Gastrocnemius medialis (tissue), 4 donors: Measurements from ENCODE around the gene ABCF2. TPM values are rescaled to one million over a fixed set of nuclear protein-coding genes. Genes with fewer than 3 reads are reported as not detected.

Experiments
- ATAC-seq, 2 donors: fragments of 150-250 bp; one replicate each; pipeline ENCODE4 v1.9.1; 2016
- DNase-seq, 2 donors: peaks; one replicate each; pipeline ENCODE4 v3.0.0-alpha.2; 2019
- H3K27ac ChIP-seq, 4 donors: fragments of 200-600 bp; sonication (generic); 1 replicate in 1 of 4; 2 replicates in 3 of 4; pipeline ENCODE4 v1.5.1; 2016 to 2018; ENCODE audit warnings: mild to moderate bottlenecking in 2 of 4, moderate library complexity in 1 of 4
- H3K27me3 ChIP-seq, 3 donors: fragments of 200-600 bp; sonication (generic) in 2 of 3; 1 replicate in 1 of 3; 2 replicates in 2 of 3; pipeline versions ENCODE4 v1.5.1 to v1.6.0; 2016 to 2019; ENCODE audit warnings: mild to moderate bottlenecking in 1 of 3, moderate library complexity in 1 of 3
- H3K36me3 ChIP-seq, 2 donors: fragments of 200-600 bp; sonication (generic) in 1 of 2; one replicate each; pipeline ENCODE4 v1.5.1; 2017 to 2018
- H3K4me1 ChIP-seq, 2 donors: fragments of 200-600 bp; sonication (generic) in 1 of 2; one replicate each; pipeline ENCODE4 v1.5.1; 2016 to 2017; ENCODE audit warnings: mild to moderate bottlenecking in 2 of 2
- H3K4me3 ChIP-seq, 4 donors: fragments of 200-600 bp; sonication (generic) in 3 of 4; 1 replicate in 1 of 4; 2 replicates in 3 of 4; pipeline ENCODE4 v1.5.1; 2016 to 2019; ENCODE audit warnings: mild to moderate bottlenecking in 2 of 4
- H3K9me3 ChIP-seq, 3 donors: fragments of 200-600 bp; sonication (generic) in 2 of 3; 1 replicate in 1 of 3; 2 replicates in 2 of 3; pipeline ENCODE4 v1.5.1; 2016 to 2019
- POLR2A ChIP-seq, 2 donors: fragments of 450-650 bp; IDR thresholded peaks; one replicate each; pipeline ENCODE4 v1.6.1; 2017; ENCODE audit warnings: antibody characterized with exemption in 2 of 2, mild to moderate bottlenecking in 2 of 2, moderate library complexity in 2 of 2
- in situ Hi-C, 4 donors: fragments of 200-750 bp; cut with MboI; loops; one replicate each; pipeline versions ENCODE4 v1.15.0 to v1.8.0; 2017; ENCODE audit warnings: low sequenced_read_pairs in 4 of 4
- intact Hi-C: fragments of 100-400 bp; cut with DNase I; formaldehyde crosslinking; loops from one replicate; pipeline ENCODE4 v1.15.1; 2023; ENCODE audit warnings: low total_unique reads
- total RNA-seq, 4 donors: library from RNA; depleted of rRNA; stranded (reverse); fragments of >200 nt; gene quantifications; one replicate each; pipeline versions ENCODE4 v1.1.0 to v1.2.3, GENCODE V29; 2016
- TF ChIP-seq, protein P1 (sequence below), 5 experiments: fragments of 450-650 bp in 3 of 5; fragments of 200-600 bp in 2 of 5; sonication (generic) in 2 of 5; IDR thresholded peaks in 4 of 5; conservative IDR thresholded peaks in 1 of 5; 1 replicate in 4 of 5; 2 replicates in 1 of 5; pipeline ENCODE4 v1.5.1; 2016 to 2019; ENCODE audit warnings: antibody characterized with exemption in 5 of 5, mild to moderate bottlenecking in 3 of 5, moderate library complexity in 3 of 5

ABCF2 gene
- total RNA-seq, 4 donors from 2014 or later: 73.3 to 119 (median 96.3) TPM

DNA sequence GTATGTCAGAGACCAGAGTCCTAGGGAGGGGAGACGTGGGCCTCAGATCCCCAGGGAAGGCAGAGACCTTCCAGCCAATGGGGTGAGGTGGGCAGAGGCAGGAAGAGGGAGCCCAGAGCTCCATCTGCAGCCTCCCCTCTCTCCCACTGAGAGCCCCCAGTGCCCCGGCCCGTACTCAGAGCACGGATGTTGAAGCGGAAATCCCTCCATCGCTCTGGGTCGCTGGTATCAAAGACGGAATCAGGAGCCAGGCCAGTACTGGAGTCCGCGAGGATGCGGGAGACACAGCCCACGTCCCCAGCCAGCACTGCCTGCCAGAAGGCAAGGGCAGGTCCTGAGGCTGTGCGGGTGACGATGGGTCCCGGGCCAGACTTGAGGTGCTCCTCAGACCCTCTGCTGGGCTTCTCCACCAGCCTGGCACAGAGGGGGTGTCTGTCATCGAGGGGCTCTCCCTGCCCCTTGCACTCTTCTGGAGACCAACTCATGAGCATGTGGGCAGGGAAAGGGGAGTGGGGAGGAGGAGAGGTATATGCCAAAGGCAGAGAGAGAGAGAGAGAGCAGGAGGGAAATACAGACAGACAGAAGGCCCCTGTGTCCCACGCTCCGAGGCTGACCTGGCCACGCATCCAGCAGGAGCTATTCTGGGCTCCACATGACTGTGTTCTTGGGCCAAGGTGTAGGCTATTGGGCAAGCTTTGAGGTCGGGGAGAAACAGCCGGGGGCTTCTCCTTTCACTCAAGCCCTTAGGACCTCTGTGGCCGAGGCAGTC, 40.2 kb downstream of the ABCF2 start, which contains the start of gene ASB10:
Gene ASB10, minus strand, starts transcription at position 611 of the 769 bp plus-strand sequence. Its CDS starts 120 bp downstream, at position 491.
- ATAC-seq (peak; percentile 83 to 86), DNase-seq (peak; percentile 65 to 91)
- no peaks in the 10 kb centered on the region for H3K9me3 ChIP-seq
- TF ChIP-seq, protein P1, sequence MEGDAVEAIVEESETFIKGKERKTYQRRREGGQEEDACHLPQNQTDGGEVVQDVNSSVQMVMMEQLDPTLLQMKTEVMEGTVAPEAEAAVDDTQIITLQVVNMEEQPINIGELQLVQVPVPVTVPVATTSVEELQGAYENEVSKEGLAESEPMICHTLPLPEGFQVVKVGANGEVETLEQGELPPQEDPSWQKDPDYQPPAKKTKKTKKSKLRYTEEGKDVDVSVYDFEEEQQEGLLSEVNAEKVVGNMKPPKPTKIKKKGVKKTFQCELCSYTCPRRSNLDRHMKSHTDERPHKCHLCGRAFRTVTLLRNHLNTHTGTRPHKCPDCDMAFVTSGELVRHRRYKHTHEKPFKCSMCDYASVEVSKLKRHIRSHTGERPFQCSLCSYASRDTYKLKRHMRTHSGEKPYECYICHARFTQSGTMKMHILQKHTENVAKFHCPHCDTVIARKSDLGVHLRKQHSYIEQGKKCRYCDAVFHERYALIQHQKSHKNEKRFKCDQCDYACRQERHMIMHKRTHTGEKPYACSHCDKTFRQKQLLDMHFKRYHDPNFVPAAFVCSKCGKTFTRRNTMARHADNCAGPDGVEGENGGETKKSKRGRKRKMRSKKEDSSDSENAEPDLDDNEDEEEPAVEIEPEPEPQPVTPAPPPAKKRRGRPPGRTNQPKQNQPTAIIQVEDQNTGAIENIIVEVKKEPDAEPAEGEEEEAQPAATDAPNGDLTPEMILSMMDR (IDR thresholded peaks at IDR 0.05 in 4 of 5, conservative IDR thresholded peaks at IDR 0.05 in 1 of 5): no peak
- peak; percentile 71 to 72 for TF ChIP-seq POLR2A (IDR thresholded peaks at IDR 0.05)
- peak within 1 kb of the TSS; percentile 91 to 100 (median 99) for H3K27ac ChIP-seq
- in situ Hi-C loops (no loop called here), intact Hi-C loops (loop anchor here (1.0 to 5.0 kb wide), 4 partner anchors 40 to 160 kb away; partner anchors contain the start of genes ABCB8, ABCF2, FASTK and TMUB1)
- no peaks in the 10 kb centered on the region for H3K27me3 ChIP-seq
- peaks cover 37 to 39% of the 10 kb centered on the region in 2 donors for H3K4me1 ChIP-seq
- H3K4me3 ChIP-seq: peak within 1 kb of the TSS; percentile 57 to 62 (median 60)
- no peaks in the 10 kb centered on the region for H3K36me3 ChIP-seq

- peak overlapping the region; percentile 57 to 62 (median 60) for H3K4me3 ChIP-seq
- in situ Hi-C loops (no loop called here), intact Hi-C loops (loop anchor here (1.0 to 5.0 kb wide), 4 partner anchors 41 to 159 kb away; partner anchors contain the start of genes ABCB8, ABCF2, FASTK and TMUB1)
- H3K27ac ChIP-seq: peak overlapping the region; percentile 91 to 100 (median 99)
- no peaks in the 10 kb centered on the region for H3K27me3 ChIP-seq
- peak in 1 of 2 donors; percentile 55 for DNase-seq
- H3K9me3 ChIP-seq: no peaks in the 10 kb centered on the region
- peaks cover 32 to 41% of the 10 kb centered on the region in 2 donors for H3K4me1 ChIP-seq
- ATAC-seq: peak; percentile 28 to 33
- TF ChIP-seq, protein P1 (IDR thresholded peaks at IDR 0.05 in 4 of 5, conservative IDR thresholded peaks at IDR 0.05 in 1 of 5): peak in 2 of 5 experiments; percentile 12 to 40
- no peak for TF ChIP-seq POLR2A (IDR thresholded peaks at IDR 0.05)
- peaks cover 0 to 3% of the 10 kb centered on the region in 2 donors for H3K36me3 ChIP-seq
Measured at GRCh38 chr7:151185762-151186639, 41.0 kb downstream of the ABCF2 start.

GRCh38 chr7:151181011-151181431, 46.0 kb downstream of the ABCF2 start:
- Histone ChIP-seq H3K36me3 (peaks cover 0 to 10% of the 10 kb centered on the region in 2 donors), H3K9me3 (no peaks in the 10 kb centered on the region), H3K27me3 (no peaks in the 10 kb centered on the region), H3K4me1 (peaks cover 21 to 35% of the 10 kb centered on the region in 2 donors), H3K27ac (peak overlapping the region in 1 of 4 donors; percentile 38), H3K4me3 (no peak overlapping the region)
- intact Hi-C loops (no loop called here), in situ Hi-C loops (no loop called here)
- no peak for ATAC-seq
- peak in 1 of 2 donors; percentile 10 for DNase-seq
- TF ChIP-seq POLR2A (IDR thresholded peaks at IDR 0.05): no peak
- TF ChIP-seq, protein P1 (IDR thresholded peaks at IDR 0.05 in 4 of 5, conservative IDR thresholded peaks at IDR 0.05 in 1 of 5): no peak

GRCh38 chr7:151179946-151180345, 47.1 kb downstream of the ABCF2 start:
- Histone ChIP-seq H3K27me3 (no peaks in the 10 kb centered on the region), H3K27ac (no peak overlapping the region), H3K4me3 (no peak overlapping the region), H3K4me1 (peaks cover 19 to 25% of the 10 kb centered on the region in 2 donors), H3K36me3 (peaks cover 0 to 10% of the 10 kb centered on the region in 2 donors), H3K9me3 (no peaks in the 10 kb centered on the region)
- ATAC-seq (no peak), DNase-seq (peak in 1 of 2 donors; percentile 8)
- TF ChIP-seq, protein P1 (IDR thresholded peaks at IDR 0.05 in 4 of 5, conservative IDR thresholded peaks at IDR 0.05 in 1 of 5): no peak
- intact Hi-C loops: no loop called here
- in situ Hi-C loops: loop anchor here in 2 of 4 donors (10.0 kb wide), 1 partner anchor 55 kb away; no protein-coding TSS in a partner anchor
